Femur (tissue), 1 donor: ENCODE measurements around the gene UVRAG.
"Not testable (repeated sequence)": the region's sequence is repeated elsewhere in the genome, so short reads cannot be mapped to it uniquely, and the experiment has no call there.

Source experiments
- DNase-seq: peaks from one replicate; pipeline ENCODE4 v3.0.0-alpha.2; 2017

Gene UVRAG

DNA sequence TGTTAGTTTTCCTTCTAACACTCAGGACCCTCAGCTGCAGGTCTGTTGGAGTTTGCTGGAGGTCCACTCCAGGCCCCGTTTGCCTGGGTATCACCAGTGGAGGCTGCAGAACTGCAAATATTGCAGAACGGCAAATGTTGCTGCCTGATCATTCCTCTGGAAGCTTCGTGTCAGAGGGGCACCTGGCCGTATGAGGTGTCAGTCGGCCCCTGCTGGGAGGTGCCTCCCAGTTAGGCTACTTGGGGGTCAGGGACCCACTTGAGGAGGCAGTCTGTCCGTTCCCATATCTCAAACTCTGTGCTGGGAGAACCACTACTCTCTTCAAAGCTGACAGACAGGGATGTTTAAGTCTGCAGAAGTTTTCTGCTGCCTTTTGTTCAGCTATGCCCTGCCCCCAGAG lies 164.1 kb downstream of the UVRAG start:
- DNase-seq = not testable (repeated sequence)

DNA sequence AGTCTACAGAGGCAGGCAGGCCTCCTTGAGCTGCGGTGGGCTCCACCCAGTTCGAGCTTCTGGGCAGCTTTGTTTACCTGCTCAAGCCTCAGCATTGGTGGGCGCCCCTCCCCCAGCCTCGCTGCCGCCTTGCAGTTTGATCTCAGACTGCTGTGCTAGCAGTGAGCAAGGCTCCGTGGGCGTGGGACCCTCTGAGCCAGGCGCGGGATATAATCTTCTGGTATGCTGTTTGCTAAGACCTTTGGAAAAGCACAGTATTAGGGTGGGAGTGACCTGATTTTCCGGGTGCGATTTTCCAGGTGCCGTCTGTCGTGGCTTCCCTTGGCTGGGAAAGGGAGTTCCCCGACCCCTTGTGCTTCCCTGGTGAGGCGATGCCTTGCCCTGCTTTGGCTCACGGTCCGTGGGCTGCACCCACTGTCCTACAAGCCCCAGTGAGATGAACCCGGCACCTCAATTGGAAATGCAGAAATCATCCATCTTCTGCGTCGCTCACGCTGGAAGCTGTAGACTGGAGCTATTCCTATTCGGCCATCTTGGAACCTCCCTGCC lies 164.5 kb downstream of the UVRAG start:
- not testable (repeated sequence) for DNase-seq

DNA sequence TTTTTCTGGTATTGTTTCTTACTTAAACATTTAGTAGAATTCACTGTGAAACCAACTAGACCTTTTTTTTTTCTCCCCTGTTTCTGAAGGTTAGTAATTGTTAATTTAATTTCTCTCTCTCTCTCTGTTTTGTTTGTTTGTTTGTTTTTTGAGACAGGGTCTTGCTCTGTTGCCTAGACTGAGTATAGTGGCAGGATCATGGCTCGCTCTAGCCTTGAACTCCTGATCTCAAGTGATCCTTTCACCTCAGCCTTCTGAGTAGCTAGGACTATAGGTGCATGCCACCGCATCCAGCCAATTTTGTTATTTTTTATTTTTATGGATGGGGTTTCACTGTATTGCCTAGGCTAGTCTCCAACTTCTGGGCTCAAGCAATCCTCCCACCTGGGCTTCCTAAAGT lies 165.0 kb downstream of the UVRAG start:
- no peak for DNase-seq

DNA sequence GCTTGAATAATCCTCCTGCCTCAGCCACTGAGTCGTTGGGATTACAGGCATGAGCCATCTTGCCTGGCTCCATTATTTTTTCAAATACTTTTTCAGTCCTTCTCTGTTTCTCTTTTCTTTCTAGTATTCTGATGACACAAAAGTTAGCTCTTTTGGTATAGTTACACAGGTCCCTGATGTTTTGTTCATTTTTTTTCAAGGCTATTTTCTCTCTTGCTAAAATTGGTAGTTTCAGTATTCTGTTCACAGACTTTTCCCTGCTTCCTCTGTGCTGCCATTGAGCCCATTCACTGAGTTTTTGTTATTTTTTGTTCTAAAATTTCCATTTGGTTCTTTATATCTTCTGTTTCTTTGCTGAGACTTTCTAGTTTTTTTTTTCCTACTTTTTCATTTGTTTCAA lies 166.5 kb downstream of the UVRAG start:
- no peak for DNase-seq

DNA sequence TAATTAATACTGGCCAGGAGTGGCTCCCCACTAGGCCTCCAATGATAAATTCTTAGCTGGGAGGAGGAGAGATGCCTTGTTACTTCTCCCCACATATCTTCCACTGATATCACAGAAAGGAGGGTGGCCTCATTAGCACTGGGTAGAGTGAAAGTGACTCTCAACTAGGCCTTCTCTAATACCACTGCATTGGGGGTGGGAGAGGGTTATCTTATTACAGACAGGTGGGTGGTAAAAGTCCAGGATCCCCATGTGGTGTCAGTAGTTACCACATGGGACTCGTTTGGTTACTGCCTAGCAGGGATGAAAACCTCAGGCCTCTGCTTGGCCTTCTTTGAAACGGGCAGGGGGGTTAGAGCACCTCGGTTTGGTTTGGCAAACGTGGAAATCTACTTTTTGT lies 167.3 kb downstream of the UVRAG start:
- DNase-seq = no peak

DNA sequence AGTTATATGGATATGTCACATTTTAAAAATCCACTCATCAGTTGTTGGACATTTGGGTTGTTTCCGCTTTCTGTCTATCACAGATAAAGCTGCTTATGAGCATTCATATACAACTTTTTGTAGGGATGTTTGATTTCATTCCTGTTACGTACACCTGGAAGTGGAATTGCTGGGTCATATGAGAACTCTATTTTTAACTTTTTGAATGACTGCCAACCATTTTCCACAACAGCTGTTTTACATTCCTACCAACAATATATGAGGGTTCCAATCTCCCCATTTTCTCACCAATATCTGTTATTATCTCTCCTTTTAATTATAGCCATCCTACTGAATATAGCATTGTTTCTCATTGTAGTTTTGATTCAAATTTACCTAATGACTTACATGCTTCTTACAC lies 172.0 kb downstream of the UVRAG start:
- DNase-seq = no peak

DNA sequence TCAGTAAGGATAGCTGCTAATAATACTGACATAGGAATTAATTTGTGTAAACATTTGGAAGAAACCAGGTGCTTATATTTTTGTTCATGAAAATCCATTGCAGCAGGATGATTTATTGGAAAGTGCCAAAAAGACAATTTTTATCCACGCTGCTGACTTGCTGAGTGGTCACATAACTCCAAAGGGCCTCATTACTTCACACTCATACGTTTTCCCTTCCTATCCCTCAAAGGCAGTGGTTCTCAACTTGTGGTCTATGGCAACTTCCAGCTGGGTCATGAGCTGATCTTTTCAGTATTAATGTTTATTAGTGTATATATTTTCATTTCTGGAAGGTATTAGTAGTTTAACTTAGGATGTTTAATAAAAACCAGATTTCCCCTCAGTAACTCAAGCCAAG lies 178.1 kb downstream of the UVRAG start:
- DNase-seq = no peak

DNA sequence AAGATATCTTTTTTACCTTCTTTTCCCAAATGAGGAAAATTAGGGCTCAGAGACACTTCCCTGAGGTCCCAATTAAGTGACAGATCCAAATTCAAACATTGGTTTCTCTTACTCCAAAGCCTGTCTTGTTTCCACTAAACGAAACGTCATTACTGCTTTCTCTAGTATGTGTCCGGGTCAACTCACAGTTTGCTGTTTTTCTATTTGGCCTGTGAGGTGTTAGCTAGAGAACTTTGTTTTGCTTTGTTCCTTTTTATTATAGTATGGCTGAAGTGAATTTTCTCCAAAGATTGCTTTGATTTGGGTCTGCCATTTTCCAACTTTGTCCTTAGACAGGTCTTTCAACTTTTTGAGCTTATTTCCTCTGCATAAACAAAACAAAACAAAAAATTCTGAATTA lies 179.6 kb downstream of the UVRAG start:
- no peak for DNase-seq

DNA sequence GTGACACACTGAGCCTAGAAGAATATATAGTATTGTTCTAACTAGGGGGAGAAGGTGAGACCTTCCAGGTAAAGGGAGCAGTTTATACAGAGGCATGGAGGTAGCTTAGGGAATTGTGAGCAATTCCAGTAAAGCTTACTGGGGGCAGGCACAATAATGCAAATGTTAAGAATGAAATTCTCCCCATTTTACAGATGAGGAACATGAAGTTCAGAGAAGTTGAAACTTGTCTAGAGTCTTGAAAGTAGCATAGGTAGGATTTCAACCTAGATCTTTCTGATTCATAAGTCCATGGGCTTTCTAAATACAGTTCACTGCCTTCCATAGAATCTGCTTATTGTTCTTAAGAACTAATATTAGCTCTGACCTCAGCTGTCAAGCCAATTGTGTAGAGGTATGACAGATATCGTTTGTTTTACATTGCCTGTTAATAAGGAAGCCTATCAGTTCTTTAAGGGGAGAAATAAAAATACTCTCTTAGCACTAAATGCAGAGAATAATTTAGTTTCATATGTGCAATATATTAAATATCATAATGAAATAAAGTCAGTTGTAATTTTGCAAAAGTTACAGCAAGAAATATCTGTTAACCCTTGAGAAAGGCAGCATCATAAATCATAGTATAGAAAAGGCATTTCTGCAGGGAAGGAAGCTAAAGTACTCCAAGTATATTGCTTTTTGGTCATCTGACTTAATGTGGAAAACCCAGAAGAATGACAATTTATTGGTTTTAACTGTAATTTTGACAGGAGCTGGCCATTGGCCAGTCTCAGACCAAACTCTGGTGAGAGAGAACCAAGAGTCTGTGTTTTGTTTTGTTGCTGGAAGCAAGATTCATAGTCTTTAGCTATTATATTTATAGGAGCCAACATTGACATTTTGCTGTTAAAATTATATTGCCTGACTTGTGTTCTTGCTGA lies 181.8 kb downstream of the UVRAG start:
- DNase-seq = peak; percentile 34

DNA sequence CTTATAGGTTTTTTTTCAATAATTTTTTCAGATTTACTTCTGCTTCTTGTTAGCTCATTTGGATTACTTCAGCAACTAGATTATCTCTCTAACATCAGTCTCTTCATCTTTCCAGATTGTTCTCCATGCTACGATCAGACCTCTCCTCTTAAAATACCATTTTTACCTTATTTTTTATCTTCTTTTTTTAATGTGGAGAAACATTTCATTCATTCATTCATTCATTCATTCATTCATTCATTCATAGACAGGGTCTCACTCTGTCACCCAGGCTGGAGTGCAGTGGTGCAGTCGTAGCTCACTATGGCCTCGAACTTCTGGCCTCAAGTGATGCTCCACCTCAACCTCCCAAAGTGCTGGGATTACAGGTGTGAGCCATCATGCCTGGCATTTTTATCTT lies 189.4 kb downstream of the UVRAG start:
- DNase-seq = no peak

DNA sequence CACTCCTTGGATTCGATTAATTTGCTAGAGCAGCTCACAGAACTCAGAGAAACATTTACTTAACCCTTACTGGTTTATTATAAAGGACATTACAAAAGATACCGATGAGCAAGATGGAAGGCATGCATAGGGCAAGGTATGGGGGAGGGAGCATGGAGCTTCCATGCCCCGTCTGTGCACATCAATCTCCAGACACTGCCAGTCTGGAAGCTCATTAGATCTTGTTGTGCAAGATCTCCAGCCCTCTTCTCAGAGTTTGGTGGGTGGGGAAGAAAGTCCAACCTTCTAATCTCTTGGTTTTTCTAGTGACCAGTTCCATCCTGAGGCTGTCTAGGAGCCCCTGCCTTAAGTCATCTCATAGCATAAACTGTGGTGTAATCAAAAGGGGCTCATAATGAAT lies 190.7 kb downstream of the UVRAG start:
- DNase-seq = no peak

DNA sequence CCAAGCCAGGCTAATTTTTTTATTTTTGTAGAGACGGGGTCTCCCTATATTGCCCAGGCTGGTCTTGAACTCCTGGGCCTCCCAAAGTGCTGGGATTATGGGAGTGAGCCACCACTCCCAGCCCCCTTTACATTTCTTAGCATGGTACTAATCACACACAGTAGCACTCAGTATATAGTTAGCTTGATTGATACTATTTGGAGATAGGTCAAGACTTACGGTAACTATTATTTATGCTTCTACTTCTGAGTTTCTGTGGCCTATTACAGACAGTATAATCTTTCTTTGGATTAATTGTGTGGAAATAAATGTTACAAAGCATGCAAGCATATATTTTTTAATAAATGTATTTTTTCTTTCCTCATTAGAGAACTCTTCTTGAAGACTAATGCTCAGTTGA lies 192.2 kb downstream of the UVRAG start:
- DNase-seq = no peak

DNA sequence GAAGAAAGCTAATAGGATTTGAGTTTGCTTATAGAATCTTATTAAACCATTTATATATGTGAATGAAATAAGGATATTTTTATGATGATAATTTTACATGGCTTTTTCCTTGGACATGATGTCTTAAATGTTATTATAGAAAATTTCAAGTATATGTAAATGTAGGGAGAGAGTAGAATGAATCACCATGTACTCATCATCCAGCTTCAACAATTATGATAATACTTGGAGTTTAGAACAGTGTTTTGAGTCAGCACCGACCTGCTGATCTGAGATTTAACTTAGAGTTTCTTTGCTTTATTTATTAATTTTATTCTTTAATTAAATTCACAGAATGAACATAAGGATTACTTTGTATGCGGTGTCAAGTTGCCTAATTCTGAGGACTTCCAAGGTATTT lies 193.5 kb downstream of the UVRAG start:
- no peak for DNase-seq

DNA sequence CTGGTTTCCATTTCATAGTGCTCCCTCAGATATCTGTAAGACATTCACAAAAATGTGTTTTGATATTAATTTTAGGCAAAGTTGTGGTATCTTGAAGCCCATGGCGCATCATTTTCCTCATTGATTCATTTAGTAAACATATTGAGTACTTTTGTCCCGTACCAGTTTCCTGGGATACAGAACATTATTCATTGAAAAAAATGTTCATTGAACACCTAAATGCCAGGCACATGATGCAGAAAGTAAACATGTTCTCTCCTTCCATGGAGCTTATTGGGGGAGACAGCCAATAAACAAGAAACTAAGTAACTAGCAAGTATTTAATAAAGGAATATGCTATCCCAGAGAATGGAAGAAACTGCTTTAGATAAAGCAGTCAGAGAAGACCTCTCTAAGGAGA lies 195.0 kb downstream of the UVRAG start:
- DNase-seq = no peak

DNA sequence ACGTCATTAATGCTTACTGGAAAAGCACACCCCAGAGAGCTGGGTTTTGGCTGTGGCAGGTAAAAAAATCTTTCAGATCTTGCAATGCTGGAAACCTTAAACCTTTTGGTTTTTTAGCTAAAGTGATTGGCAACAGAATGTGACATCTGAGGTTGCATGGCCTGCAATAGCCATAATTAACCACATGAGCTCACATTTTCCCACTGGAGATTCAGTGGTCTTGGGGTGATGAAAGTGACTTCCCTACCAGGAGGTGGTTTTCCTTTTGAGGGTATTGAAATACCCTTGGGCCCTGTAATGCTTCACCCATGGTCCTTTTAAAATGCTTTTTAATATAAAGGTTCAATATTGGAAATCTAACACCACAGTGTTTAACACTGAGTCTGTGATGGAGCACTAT lies 198.5 kb downstream of the UVRAG start:
- DNase-seq = no peak

DNA sequence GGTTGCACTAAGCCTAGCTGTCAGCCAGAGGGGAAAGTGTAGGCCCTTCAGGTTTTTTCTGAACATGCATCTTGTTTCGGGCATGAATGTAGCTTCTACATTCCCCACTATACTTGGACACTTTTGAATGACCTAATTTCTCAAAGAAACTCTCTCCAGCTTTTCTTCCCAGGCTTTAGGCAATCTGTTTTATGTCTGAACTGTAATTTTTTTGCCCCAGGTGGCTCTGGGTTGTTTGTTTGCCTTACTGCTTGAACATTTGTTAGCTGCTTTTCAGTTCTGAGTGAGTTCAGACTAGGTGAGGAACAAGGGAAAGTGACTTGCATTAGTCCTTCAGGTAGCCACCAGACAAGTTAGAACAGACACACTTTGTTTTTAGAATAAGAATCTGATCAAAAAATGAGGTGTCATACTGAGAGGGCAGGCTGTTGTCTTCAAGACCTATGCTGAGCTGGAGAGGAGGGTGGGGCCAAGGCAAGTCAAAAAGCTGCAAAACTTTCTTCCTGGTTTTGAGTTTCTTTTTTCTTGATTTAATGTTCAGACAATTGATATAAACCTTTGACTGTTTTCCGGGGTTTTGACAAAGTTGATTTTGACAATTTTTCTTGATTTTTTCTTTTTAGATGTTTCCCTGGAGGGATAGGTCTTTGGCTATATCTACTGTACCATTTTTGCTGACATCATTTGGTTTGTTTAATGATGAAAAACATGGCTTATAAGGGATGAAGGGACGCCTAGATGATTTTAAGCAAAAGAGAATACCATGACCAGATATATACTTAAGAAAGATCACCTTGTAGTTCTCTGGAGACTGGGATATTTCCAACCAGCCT lies 208.4 kb downstream of the UVRAG start:
- no peak for DNase-seq

DNA sequence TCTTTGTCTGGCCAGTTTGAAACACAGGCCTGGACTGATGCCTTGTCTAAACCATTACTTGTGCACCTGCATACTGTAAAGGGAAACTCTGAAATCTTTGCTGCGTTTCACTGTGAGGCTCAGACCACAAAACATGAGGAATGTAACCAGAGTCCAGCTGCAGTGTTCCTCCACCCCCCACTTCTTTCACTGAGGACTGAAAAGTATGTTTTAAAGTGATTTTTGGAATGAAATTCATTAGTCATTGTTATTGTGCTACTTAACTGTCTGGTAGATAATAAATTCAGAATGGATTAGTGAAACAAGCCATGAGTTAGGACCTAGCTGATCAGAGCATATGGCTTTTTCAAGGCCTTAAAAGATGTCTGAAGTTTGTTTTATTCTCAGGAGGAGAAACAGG lies 210.1 kb downstream of the UVRAG start:
- peak; percentile 56 for DNase-seq

DNA sequence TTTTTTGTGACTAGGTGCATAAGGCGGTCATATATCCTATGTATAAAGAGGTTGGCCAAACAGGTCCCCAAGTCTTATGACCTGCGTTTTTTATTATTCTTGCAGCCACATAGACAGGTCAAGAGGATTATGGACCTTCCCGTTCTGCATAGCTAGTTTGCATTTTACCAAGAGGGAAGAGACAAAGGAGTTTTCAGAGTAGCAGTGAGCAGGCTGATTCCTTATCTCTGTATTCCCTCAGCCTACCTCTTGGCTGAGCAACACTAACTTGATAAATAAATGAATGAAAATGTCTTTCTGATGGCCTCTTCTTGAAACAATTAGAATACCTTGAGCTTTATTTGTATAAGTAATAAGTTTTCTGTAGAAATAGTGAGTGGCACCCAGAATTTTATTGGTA lies 210.8 kb downstream of the UVRAG start:
- DNase-seq = no peak

DNA sequence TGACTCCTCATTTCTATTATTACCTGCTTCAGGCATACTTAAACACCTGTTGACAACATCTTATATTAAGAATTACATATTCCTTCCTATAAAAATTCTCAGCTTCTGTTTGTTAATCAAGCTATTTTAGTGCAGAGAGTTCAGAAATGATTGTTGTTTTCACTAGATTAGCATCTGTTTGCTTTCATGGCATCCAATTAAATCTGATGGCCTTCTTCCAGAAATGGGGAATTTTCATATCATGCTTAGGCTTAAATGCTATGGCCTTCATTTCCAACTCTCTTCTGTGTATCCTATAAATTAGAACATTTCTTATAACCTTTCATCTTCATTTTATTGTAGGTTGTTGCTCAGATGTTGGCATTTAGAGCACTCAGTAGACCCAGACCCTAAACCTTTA lies 211.3 kb downstream of the UVRAG start:
- no peak for DNase-seq

DNA sequence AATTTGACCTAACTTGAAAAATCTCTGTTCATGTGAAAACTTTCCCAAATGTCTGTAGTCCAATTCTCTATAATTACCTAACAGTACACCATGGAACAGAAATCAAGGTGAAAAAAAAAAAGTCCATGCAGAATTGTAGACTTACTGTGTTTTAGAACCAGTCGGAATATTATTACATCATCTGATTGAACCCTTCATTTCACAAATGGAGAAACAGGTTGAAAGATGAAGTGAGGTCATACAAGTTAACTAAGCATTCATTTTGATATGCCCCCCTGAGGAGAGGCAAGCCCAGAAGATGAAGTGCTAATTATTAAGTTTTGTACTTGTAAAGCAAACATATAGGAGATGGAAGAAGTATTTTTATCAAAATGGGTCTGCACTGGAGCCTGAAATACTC lies 211.9 kb downstream of the UVRAG start:
- DNase-seq = no peak

DNA sequence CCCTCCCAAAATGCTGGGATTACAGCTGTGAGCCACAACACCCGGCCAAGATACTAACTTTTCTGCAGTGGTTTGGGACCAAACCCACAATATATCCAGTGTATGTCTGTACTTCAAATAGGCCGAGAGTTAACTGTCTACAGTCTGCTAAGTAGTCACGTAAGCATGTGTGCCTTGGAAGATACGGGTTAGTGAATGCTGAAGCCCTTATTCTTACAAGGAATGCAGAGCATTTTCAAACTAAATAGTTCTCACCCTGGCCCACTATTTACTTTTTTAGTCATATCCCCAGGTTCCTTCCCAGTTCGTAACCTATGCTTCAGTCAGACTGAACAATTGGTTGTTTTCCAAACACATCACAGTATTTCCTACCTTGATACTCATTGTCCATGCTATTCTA lies 215.3 kb downstream of the UVRAG start:
- no peak for DNase-seq

DNA sequence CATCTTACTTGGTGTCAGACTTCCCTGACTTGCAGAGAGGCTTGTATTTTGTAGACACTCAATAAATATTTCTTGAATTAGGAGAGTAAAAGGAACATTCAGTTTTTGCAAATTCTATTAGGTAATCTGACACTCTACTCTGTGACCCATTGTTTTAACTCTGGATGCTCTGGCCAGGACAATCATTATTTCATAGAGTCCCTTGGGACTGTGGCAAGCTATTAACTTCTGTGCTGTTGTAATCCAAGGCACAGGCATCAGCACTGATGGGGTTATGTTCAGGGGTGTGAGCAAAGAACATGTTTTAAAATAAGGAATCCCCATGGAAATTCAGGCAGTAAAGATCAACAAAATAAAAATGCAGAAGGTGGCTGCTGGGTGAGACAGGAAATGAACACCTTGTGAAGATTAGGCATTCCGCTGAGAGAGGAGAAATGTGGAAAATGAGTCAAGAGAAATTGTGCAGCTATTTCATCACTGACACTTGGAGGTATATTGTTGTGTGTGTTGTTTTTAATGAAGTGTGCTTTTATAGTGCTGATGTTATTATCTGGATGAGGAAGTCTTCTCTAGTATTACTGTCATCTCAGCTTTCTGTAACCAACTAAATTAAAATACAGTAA lies 216.1 kb downstream of the UVRAG start:
- DNase-seq = no peak

DNA sequence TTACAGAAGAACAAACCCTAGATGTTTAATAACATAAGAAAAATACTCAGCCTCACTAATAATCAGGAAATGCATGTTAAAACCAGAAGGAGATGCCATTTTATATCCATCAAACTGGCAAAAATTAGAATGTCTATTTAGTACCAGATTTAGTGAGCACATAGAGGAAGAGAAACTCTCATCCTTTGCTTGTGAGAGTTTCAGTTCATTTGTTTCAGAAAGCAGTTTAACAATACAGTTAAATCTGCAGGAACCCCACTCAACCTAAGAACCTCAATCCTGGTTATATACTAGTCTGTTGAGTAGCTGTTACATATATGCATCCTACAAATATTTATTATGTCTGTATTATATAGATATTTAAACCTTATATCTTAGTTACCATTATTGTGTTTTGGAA lies 218.7 kb downstream of the UVRAG start:
- no peak for DNase-seq
